GM18909 (cell line): ENCODE data around the gene NFATC2IP.
"Not testable (repeated sequence)": the region's sequence is repeated elsewhere in the genome, so short reads cannot be mapped to it uniquely, and the experiment has no call there.

Experiments used
- ATAC-seq: cut with Tn5 transposase; IDR thresholded peaks from one replicate; pipeline ENCODE4 v1.9.1; 2021; ENCODE audit warnings: mild to moderate bottlenecking; ENCODE audit not compliant: unreplicated experiment, poor library complexity

Gene NFATC2IP

DNA sequence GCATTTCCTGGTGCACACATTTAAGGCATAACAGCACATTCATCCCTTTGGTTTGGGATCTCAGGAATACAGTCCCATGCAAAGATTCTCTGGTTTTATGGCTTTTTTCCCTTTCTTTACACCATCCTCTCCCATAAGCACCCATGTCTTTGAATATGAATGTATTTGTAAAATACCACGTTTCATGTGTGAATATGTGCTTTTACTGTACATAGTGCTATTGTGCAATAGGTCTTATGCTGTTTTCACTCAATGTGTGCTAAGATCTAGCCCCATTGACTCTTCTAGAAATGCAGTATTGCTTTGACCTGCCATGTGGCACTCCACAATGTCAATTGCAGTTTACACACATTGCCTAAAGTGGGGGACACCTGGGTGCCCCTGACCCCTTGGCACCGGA lies 13.8 kb downstream of the NFATC2IP start:
- ATAC-seq = no peak

DNA sequence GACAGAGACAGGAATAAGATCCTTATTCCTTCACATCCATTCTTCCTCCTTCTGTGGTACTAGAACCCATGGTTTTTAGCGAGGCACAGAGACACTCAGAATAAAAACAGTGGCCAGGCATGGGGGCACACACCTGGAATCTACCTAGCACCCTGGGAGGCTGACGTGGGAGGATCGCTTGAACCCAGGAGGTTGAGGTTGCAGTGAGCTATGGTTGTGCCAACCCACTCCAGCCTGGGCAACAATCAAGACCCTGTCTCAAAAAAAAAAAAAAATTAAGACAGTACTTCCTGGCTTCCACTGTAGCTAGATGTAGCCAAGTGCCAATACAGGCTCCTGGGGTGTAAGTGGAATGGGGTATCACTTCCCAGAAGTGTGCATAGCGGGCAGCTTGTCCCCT lies 16.4 kb downstream of the NFATC2IP start:
- ATAC-seq = no peak

DNA sequence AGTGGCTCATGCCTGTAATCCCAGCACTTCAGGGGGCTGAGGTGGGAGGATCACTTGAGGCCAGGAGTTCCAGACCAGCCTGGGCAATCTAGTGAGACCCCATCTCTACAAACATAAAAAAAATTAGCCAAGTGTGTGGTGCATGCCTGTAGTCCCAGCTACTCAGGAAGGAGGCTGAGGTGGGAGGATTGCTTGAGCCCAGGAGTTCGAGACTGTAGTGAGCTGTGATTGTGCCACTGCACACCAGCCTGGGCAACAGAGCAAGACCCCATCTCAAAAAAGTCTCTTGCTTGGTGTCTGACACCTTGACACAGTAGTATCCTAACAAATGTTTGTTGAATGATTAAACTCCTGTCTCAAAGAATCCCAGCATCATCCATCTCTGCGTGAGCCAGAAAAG lies 19.0 kb downstream of the NFATC2IP start:
- ATAC-seq = not testable (repeated sequence)

DNA sequence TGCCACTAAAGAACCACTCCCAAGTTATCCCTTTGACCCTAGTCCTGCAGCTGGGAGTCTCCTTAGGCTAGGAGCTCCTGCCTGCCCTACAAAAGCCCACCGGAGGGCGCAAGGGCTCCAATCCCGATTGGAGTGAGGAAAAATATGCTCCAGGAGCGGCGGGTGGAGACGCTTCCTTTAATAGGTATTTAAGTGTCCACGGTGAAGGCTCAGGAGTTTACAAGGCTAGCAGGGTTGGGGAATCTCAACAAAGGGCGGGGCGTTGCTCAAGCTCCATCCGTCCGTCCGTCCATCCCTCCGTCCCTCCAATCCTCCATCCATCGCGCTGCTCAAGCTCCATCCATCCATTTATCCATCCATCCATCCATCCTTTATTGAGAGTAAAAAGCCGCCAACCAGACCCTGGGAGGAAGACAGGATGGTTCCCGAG lies 23.3 kb downstream of the NFATC2IP start:
- peak; percentile 17 for ATAC-seq

DNA sequence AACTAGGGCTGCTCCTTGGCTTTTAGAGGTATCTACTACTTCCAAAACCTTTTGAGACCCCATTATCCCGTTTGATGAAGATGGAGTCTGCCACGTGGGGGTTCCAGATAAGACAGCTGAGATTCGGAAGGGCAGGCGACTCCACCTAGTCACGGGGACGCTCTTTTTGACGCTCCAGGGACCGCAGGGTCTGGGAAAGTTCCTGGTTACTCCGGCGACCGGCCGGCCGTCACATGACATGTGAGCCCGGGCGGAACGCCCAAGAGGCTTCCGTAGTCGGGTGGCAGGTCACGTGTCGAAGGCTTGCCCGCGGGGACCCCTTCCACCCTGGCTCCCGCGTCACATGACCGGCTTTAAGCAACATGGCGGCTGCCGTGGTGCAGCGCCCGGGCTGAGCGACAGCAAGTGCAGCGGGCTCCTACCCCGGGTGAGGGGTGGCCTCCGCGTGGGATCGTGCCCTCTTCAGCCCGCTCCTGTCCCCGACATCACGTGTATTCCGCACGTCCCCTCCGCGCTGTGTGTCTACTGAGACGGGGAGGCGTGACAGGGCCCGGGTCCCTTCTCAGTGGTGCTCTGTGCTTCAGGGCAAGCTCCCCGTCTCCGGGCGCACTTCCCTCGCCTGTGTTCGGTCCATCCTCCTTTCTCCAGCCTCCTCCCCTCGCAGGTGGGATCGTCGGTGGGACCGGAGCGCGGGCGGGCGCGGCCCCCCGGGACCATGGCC lies 23.9 kb downstream of the NFATC2IP start, which contains the start of gene SPNS1:
TSS of gene SPNS1 (plus strand) at position 342 of the 721 bp plus-strand sequence. CDS start at position 716, 374 bp downstream.
- peak; percentile 91 for ATAC-seq

DNA sequence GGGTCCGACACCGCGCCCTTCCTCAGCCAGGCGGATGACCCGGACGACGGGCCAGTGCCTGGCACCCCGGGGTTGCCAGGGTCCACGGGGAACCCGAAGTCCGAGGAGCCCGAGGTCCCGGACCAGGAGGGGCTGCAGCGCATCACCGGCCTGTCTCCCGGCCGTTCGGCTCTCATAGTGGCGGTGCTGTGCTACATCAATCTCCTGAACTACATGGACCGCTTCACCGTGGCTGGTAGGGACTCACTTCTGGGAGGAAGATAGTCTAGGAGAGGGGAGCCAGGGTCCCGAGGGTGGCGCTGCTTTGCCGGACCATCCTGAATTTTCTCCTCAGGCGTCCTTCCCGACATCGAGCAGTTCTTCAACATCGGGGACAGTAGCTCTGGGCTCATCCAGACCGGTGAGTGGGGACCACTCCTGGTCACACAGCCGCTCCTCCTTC lies 24.4 kb downstream of the NFATC2IP start:
- ATAC-seq = peak; percentile 18

DNA sequence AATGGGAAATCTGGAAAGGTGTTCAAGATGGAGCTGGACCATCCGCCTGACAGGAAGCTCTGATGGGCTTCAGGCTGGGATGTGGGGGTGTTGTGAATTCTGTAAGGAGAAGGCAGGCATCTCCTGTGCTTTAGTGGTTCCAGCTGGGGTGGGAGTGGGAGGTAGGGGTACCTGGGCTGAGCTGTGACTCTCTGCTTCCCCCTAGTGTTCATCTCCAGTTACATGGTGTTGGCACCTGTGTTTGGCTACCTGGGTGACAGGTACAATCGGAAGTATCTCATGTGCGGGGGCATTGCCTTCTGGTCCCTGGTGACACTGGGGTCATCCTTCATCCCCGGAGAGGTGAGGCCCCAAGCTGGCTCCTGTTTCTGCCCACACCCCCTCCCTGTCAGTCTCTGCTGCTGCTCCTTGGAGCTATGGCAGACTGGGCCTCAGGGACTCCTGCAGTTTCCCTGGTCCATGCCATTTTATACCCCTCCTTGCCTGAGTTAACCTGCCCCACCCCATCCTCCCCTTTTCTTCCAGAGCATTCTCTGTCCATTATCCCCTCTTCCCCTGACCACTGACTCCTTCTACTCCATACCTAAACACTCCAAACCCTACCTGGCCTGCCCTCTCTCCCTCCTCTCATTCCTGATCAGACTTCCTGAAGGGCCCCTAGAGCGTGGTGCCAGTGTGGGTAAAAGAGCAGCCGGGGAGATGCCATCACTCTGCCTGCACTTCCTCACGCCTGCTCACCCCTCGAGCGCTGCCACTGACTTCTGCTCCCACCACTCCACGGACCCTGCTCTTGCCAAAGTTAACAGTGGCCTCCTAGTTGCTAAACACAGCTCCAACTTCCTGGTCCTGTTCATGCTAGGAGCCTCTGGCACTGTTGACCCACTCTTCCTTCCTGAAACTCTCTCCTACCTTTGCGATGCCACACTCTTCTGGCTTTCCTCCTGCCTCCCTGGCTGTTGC lies 27.2 kb downstream of the NFATC2IP start:
- no peak for ATAC-seq

DNA sequence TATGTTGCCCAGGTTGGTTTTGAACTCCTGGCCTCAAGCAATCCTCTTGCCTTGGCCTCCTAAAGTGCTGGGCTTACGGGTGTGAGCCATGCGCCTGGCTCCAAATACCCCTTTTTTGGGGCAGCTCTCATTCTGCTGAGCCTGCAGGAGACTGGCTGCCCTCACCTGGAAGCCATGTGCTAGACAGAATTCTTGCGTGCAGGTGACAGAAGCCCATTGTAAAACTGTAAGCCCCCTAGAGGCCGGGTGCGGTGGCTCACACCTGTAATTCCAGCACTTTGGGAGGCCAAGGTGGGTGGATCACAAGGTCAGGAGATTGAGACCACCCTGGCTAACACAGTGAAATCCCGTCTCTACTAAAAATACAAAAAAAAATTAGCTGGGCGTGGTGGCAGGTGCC lies 29.6 kb downstream of the NFATC2IP start:
- ATAC-seq = not testable (repeated sequence)

DNA sequence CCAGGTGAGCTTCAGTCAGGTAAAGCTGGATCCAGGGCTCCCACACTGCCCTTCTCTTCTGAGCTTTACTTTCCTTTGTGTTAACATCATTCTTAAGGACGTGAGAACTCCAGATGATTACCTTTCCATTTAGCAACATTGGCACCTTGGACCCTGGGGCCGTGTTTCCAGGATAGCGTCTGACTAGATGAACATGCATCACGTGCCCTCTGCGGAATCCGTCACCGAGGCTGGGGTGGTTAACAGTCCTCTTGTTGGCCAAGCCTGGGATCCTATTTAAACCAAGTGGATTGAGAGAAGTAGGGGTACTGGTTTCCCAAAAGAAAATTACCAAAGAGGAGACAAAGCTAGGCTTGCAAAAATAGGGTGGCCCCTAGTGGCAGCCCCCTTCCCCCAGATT lies 30.2 kb downstream of the NFATC2IP start:
- no peak for ATAC-seq

DNA sequence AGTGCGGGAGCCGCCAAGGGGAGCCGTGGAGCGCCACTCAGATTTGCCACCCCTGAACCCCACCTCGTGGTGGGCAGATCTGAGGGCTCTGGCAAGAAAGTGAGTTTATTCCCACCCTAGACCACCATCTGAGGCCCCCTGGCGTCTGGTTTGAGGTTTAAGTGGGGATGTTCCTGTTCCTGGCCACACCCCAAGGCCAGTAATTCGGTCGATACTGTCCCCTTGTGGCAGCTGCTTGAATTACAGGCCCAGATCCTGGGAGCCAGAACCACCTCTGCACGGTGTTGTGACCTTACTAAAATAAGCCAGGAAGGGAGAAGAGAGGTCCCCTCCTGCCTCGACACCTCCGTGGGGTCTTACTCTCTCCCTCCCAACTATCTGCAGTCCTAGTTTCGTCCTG lies 30.8 kb downstream of the NFATC2IP start:
- ATAC-seq = no peak

DNA sequence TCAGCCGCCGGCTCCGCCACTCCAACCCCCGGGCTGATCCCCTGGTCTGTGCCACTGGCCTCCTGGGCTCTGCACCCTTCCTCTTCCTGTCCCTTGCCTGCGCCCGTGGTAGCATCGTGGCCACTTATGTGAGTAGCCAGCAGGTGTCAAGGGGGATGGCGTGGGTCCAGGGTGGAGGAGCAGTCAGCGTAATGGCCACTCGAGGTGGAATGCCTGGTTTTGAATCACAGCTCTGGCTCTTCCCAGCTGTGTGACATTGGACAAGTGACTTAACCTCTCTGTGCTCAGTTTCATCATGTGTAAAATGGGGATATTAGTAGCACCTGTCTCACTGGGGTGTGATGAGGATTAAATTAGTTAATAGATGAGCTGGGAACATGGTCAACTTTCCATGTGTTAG lies 31.7 kb downstream of the NFATC2IP start:
- ATAC-seq = no peak

DNA sequence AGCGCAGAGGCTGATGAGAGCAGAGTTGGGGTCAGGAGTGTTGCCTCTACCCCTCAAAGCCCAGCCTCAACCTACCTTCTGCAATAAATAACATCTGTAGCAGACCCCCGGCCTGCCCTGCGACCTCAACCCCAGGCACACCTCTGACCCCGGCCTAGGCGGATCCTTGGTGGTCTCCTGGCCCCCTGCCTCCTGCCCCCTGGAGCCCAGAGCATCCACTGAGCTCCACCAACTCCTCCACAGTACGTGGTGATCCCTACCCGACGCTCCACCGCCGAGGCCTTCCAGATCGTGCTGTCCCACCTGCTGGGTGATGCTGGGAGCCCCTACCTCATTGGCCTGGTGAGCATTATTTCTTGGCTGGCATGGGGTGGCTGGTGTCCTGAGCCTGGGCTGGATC lies 32.2 kb downstream of the NFATC2IP start:
- no peak for ATAC-seq

DNA sequence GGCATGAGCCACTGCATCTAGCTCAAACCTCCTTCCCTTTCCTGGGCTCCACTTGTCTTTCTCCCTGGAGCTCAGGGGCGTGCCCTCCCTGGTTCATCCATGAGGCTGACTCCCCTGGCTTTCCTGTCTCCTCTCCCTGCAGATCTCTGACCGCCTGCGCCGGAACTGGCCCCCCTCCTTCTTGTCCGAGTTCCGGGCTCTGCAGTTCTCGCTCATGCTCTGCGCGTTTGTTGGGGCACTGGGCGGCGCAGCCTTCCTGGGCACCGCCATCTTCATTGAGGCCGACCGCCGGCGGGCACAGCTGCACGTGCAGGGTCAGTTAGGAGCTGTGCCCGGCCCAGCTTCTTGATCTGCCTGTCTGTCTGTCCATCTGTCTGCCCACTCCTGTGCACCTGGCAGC lies 32.9 kb downstream of the NFATC2IP start:
- no peak for ATAC-seq

DNA sequence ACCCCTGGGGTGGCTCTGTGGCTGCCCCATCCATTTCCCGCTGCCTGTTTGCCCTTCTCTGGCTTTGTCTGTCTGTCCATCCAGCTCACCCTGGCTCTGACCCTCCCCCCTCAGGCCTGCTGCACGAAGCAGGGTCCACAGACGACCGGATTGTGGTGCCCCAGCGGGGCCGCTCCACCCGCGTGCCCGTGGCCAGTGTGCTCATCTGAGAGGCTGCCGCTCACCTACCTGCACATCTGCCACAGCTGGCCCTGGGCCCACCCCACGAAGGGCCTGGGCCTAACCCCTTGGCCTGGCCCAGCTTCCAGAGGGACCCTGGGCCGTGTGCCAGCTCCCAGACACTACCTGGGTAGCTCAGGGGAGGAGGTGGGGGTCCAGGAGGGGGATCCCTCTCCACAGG lies 33.4 kb downstream of the NFATC2IP start:
- no peak for ATAC-seq

DNA sequence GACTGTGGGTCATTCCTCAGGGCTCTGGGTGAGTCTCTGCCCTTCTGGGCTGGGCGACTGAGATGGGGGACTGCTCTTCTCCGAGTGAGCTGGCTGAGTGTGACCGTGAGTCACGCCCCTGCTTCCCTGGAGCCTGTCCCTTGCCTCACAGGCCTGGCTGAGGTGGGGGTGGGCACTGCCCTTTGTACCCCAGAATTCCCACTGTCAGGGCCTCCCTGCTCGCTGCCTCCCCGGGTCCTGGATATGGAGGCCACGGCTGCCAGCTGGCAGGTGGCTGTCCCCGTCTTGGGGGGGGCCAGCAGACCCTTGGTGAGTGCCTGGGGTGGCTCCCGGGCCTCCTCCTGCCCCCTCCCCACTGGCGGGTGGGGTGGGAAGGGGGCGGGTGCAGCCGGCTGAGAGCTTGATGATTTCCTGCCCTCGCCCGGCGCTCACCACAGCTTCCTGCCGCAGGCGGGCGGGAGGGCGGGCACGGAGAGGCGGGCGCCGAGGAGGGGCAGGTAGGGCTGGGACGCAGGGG lies 33.9 kb downstream of the NFATC2IP start, which contains the start of gene LAT:
TSS of gene LAT (plus strand) at position 434 of the 517 bp plus-strand sequence. CDS start 366 bp downstream, outside the sequence.
- ATAC-seq = no peak

DNA sequence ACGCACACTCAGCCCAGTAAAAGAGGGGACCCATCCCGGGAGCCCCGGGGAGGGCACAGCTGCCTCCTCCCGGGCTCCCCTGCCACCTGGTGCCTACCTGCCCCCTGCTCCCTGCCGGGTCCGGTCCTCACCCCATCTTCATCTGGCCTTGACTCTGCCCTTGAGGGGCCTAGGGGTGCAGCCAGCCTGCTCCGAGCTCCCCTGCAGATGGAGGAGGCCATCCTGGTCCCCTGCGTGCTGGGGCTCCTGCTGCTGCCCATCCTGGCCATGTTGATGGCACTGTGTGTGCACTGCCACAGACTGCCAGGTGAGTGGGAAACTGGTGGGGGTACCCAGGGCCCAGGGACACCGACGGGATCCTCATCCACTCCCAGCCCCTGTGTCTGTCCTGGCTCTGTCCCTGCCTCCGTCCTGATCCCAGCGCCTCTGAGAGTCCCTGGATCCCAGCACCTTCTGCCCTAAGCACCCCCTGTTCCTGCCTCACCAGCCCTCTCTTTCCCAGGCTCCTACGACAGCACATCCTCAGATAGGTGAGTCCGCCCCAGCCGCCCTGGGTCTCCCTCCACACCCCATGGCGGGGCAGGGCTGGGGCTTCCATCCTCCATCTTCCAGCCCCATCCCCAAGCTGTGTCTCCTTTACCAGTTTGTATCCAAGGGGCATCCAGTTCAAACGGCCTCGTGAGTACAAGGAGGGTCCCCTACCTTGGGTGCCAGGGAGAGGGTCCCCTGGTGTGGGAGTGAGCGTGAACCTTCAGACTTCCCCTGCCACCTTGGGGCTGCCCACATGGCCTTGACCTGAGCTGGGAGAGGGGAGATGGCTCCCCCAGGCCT lies 34.7 kb downstream of the NFATC2IP start:
- no peak for ATAC-seq

DNA sequence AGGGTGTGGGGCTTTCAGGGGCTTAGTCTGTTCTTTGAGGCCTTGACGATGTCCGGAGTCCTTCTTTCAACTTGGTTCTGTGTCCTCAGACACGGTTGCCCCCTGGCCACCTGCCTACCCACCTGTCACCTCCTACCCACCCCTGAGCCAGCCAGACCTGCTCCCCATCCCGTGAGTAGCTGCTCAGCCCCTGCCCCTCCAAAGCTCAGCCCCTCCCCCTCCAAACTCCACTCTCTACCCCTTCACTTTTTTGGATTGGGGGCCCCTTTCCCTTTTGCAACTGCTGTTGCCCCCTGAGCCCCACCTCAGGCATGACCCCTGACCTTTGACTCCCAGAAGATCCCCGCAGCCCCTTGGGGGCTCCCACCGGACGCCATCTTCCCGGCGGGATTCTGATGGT lies 35.3 kb downstream of the NFATC2IP start:
- no peak for ATAC-seq

DNA sequence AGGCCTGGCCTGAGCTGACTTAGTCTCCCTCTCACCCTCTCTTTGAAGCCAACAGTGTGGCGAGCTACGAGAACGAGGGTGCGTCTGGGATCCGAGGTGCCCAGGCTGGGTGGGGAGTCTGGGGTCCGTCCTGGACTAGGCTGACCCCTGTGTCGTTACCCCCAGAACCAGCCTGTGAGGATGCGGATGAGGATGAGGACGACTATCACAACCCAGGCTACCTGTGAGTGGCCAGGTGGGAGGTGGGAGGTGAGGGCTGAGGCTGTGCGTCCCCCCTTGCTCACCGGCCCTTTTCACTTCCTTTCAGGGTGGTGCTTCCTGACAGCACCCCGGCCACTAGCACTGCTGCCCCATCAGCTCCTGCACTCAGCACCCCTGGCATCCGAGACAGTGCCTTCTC lies 35.8 kb downstream of the NFATC2IP start:
- ATAC-seq = no peak

DNA sequence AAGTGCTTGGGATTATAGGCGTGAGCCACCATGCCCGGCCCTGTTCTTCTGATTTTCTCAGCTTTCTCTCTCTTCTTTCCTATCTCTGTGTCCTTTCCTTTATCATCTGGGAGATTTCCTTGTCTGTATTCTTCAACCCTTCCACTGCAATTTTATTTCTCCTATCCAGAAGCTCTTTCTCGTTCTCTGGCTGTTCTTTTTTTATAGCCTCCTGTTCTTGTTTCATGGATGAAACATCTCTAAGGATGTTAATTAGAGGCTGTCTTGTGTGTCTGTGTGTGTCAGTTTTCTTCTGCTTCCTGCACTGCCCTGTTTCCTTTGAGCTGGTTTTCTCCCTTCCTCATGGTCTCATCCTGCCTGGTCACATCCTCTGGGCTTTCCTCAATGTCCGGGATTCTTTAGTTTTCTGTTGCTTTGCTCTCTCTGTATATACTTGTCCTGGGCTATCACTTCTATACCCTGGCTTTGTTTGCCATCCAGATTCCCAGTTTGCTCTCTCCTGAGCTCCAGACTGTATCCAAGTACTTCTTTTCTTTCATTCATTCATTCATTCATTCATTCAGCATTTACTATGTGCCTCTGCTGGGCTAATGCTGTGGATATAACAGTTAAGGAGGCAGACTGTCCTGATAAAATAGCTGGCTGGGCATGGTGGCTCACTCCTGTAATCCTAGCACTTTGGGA lies 36.6 kb downstream of the NFATC2IP start:
- no peak for ATAC-seq
